Dedifferentiated amniotic fluid mesenchymal stem cell (primary cell): Measurements from ENCODE around the gene LNX1.

Source experiments
- DNase-seq: peaks from one replicate; pipeline ENCODE4 v3.0.0-alpha.2; 2016; ENCODE audit errors: extremely low spot score

LNX1 gene

GRCh38 chr4:53572600-53572994, 18.7 kb downstream of the LNX1 start:
- no peak for DNase-seq

- no peak for DNase-seq
Observed at GRCh38 chr4:53571936-53572599, 19.2 kb downstream of the LNX1 start.

GRCh38 chr4:53563824-53564223, 27.5 kb downstream of the LNX1 start:
- no peak for DNase-seq

GRCh38 chr4:53562409-53562808, 28.9 kb downstream of the LNX1 start:
- DNase-seq: no peak

- DNase-seq: no peak
Observed at GRCh38 chr4:53559021-53559620, 32.2 kb downstream of the LNX1 start.

GRCh38 chr4:53558065-53558801, 33.1 kb downstream of the LNX1 start:
- no peak for DNase-seq

GRCh38 chr4:53557669-53558064, 33.6 kb downstream of the LNX1 start:
- DNase-seq: no peak

- no peak for DNase-seq
Observed at GRCh38 chr4:53556651-53557050, 34.6 kb downstream of the LNX1 start.

- no peak for DNase-seq
Observed at GRCh38 chr4:53553486-53554210, 37.6 kb downstream of the LNX1 start.

GRCh38 chr4:53552711-53553110, 38.6 kb downstream of the LNX1 start:
- no peak for DNase-seq

- no peak for DNase-seq
Observed at GRCh38 chr4:53551958-53552357, 39.3 kb downstream of the LNX1 start.

GRCh38 chr4:53551281-53551864, 39.9 kb downstream of the LNX1 start:
- no peak for DNase-seq

GRCh38 chr4:53548662-53549061, 42.6 kb downstream of the LNX1 start:
- DNase-seq: no peak

GRCh38 chr4:53547983-53548382, 43.3 kb downstream of the LNX1 start:
- DNase-seq: no peak

- DNase-seq: no peak
Observed at GRCh38 chr4:53545942-53546581, 45.2 kb downstream of the LNX1 start.

- DNase-seq: no peak
Observed at GRCh38 chr4:53545273-53545672, 46.0 kb downstream of the LNX1 start.

- no peak for DNase-seq
Observed at GRCh38 chr4:53543561-53543960, 47.7 kb downstream of the LNX1 start.

- peak; percentile 96 for DNase-seq
Observed at GRCh38 chr4:53541577-53542206, 49.6 kb downstream of the LNX1 start.

GRCh38 chr4:53538756-53539155, 52.5 kb downstream of the LNX1 start:
- DNase-seq: no peak

- DNase-seq: no peak
Observed at GRCh38 chr4:53537606-53538005, 53.7 kb downstream of the LNX1 start.

GRCh38 chr4:53536328-53536727, 55.0 kb downstream of the LNX1 start:
- no peak for DNase-seq
